Measurements from ENCODE around the gene BIRC5. TPM values are rescaled to one million over a fixed set of nuclear protein-coding genes. Genes with fewer than 3 reads are reported as not detected.
"Not testable (repeated sequence)": the region's sequence is repeated elsewhere in the genome, so short reads cannot be mapped to it uniquely, and the experiment has no call there.

BIRC5 gene
- total RNA-seq, 1 donor from 2014 or later, result 134 TPM

GRCh38 chr17:78252701-78253635 lies 38.9 kb downstream of the BIRC5 start:
- no peaks in the 10 kb centered on the region for H3K36me3 Mint-ChIP-seq (ENCODE audit: low read depth)
- peaks cover 28% of the 10 kb centered on the region for H3K4me1 Mint-ChIP-seq
- TF ChIP-seq CTCF (conservative IDR thresholded peaks at IDR 0.05), result no peak
- no peaks in the 10 kb centered on the region for H3K9me3 Mint-ChIP-seq
- peak overlapping the region; percentile 43 for H3K27ac Mint-ChIP-seq (ENCODE audit: unreplicated experiment)
- DNase-seq (ENCODE audit: low read depth, low spot score), result no peak
- peak overlapping the region; percentile 74 for H3K4me3 Mint-ChIP-seq
- no peaks in the 10 kb centered on the region for H3K27me3 Mint-ChIP-seq (ENCODE audit: low read depth)

GRCh38 chr17:78253636-78253945 lies 39.5 kb downstream of the BIRC5 start:
- not testable (repeated sequence) for H3K36me3 Mint-ChIP-seq (ENCODE audit: low read depth); DNase-seq (ENCODE audit: low read depth, low spot score); H3K27me3 Mint-ChIP-seq (ENCODE audit: low read depth); H3K27ac Mint-ChIP-seq (ENCODE audit: unreplicated experiment); H3K9me3 Mint-ChIP-seq
- Mint-ChIP-seq H3K4me1 (peaks cover 31% of the 10 kb centered on the region), H3K4me3 (peak overlapping the region; percentile 65)

- Mint-ChIP-seq H3K4me3 (peak overlapping the region; percentile 65), H3K27ac (ENCODE audit: unreplicated experiment) (no peak overlapping the region), H3K9me3 (no peaks in the 10 kb centered on the region), H3K27me3 (ENCODE audit: low read depth) (no peaks in the 10 kb centered on the region), H3K36me3 (ENCODE audit: low read depth) (no peaks in the 10 kb centered on the region), H3K4me1 (peaks cover 31% of the 10 kb centered on the region)
- peak; percentile 85 for DNase-seq (ENCODE audit: low read depth, low spot score)
- TF ChIP-seq CTCF (conservative IDR thresholded peaks at IDR 0.05), result no peak
These were observed 40.1 kb downstream of the BIRC5 start for GRCh38 chr17:78253946-78254672.

- peaks cover 31% of the 10 kb centered on the region for H3K4me1 Mint-ChIP-seq
- peak overlapping the region; percentile 69 for H3K4me3 Mint-ChIP-seq
- no peak for TF ChIP-seq CTCF (conservative IDR thresholded peaks at IDR 0.05)
- H3K36me3 Mint-ChIP-seq (ENCODE audit: low read depth), result no peaks in the 10 kb centered on the region
- no peaks in the 10 kb centered on the region for H3K9me3 Mint-ChIP-seq
- H3K27ac Mint-ChIP-seq (ENCODE audit: unreplicated experiment), result no peak overlapping the region
- H3K27me3 Mint-ChIP-seq (ENCODE audit: low read depth), result no peaks in the 10 kb centered on the region
- DNase-seq (ENCODE audit: low read depth, low spot score), result no peak
These were observed 41.1 kb downstream of the BIRC5 start for GRCh38 chr17:78255029-78255656.

- H3K9me3 Mint-ChIP-seq, result no peaks in the 10 kb centered on the region
- TF ChIP-seq CTCF (conservative IDR thresholded peaks at IDR 0.05), result no peak
- H3K36me3 Mint-ChIP-seq (ENCODE audit: low read depth), result no peaks in the 10 kb centered on the region
- H3K4me1 Mint-ChIP-seq, result peaks cover 27% of the 10 kb centered on the region
- H3K4me3 Mint-ChIP-seq, result peak overlapping the region; percentile 49
- no peaks in the 10 kb centered on the region for H3K27me3 Mint-ChIP-seq (ENCODE audit: low read depth)
- no peak for DNase-seq (ENCODE audit: low read depth, low spot score)
- H3K27ac Mint-ChIP-seq (ENCODE audit: unreplicated experiment), result no peak overlapping the region
These were observed 42.1 kb downstream of the BIRC5 start for GRCh38 chr17:78255953-78256706.
